Measurements from ENCODE around the gene GMPS.
"Not testable (repeated sequence)": the region's sequence is repeated elsewhere in the genome, so short reads cannot be mapped to it uniquely, and the experiment has no call there.

The GMPS gene

GRCh38 chr3:155876503-155876902 lies 6.1 kb downstream of the GMPS start:
- no peak overlapping the region for H3K4me3 ChIP-seq (replicated peaks; ENCODE audit: low read depth, low read length)
- no peak for DNase-seq (ENCODE audit: low read depth)
- no peak for TF ChIP-seq CTCF (IDR thresholded peaks at IDR 0.05; ENCODE audit: low read length, missing control alignments)

GRCh38 chr3:155880286-155880685 lies 9.8 kb downstream of the GMPS start:
- no peak for TF ChIP-seq CTCF (IDR thresholded peaks at IDR 0.05; ENCODE audit: low read length, missing control alignments)
- H3K4me3 ChIP-seq (replicated peaks; ENCODE audit: low read depth, low read length), result no peak overlapping the region
- no peak for DNase-seq (ENCODE audit: low read depth)

- TF ChIP-seq CTCF (IDR thresholded peaks at IDR 0.05; ENCODE audit: low read length, missing control alignments), result no peak
- no peak overlapping the region for H3K4me3 ChIP-seq (replicated peaks; ENCODE audit: low read depth, low read length)
- no peak for DNase-seq (ENCODE audit: low read depth)
Observed at GRCh38 chr3:155884292-155884691, 13.8 kb downstream of the GMPS start.

- DNase-seq (ENCODE audit: low read depth), result no peak
- H3K4me3 ChIP-seq (replicated peaks; ENCODE audit: low read depth, low read length), result no peak overlapping the region
- no peak for TF ChIP-seq CTCF (IDR thresholded peaks at IDR 0.05; ENCODE audit: low read length, missing control alignments)
Observed at GRCh38 chr3:155885292-155885691, 14.8 kb downstream of the GMPS start.

- DNase-seq (ENCODE audit: low read depth); H3K4me3 ChIP-seq (replicated peaks; ENCODE audit: low read depth, low read length): not testable (repeated sequence)
Observed at GRCh38 chr3:155886348-155886747, 15.9 kb downstream of the GMPS start.

- no peak for DNase-seq (ENCODE audit: low read depth)
- TF ChIP-seq CTCF (IDR thresholded peaks at IDR 0.05; ENCODE audit: low read length, missing control alignments), result no peak
- H3K4me3 ChIP-seq (replicated peaks; ENCODE audit: low read depth, low read length), result no peak overlapping the region
Observed at GRCh38 chr3:155886915-155887314, 16.5 kb downstream of the GMPS start.

GRCh38 chr3:155889212-155889611 lies 18.8 kb downstream of the GMPS start:
- no peak for TF ChIP-seq CTCF (IDR thresholded peaks at IDR 0.05; ENCODE audit: low read length, missing control alignments)
- no peak overlapping the region for H3K4me3 ChIP-seq (replicated peaks; ENCODE audit: low read depth, low read length)
- no peak for DNase-seq (ENCODE audit: low read depth)

GRCh38 chr3:155889952-155890351 lies 19.5 kb downstream of the GMPS start:
- no peak for TF ChIP-seq CTCF (IDR thresholded peaks at IDR 0.05; ENCODE audit: low read length, missing control alignments)
- no peak for DNase-seq (ENCODE audit: low read depth)
- no peak overlapping the region for H3K4me3 ChIP-seq (replicated peaks; ENCODE audit: low read depth, low read length)

Data from fibroblast of pulmonary artery (primary cell).